ENCODE data around the gene C1QTNF12. TPM values are rescaled to one million over a fixed set of nuclear protein-coding genes. Genes with fewer than 3 reads are reported as not detected.

Gene C1QTNF12
- total RNA-seq, 1 donor: 0.27 TPM

- DNase-seq (ENCODE audit: low read depth in 2 of 3, low spot score in 2 of 3): no peak
Measured at GRCh38 chr1:1215881-1216605, 30.5 kb downstream of the C1QTNF12 start.

GRCh38 chr1:1215080-1215676 is 31.3 kb downstream of the C1QTNF12 start:
- no peak for DNase-seq (ENCODE audit: low read depth in 2 of 3, low spot score in 2 of 3)

GRCh38 chr1:1213345-1214265 is 32.9 kb downstream of the C1QTNF12 start, which contains the start of gene TNFRSF4:
Gene TNFRSF4 (minus strand): TSS chr1:1214153. CDS start chr1:1214127, 26 bp downstream.
- peak in 1 of 3 donors; percentile 57 for DNase-seq (ENCODE audit: low read depth in 2 of 3, low spot score in 2 of 3)

- peak in 2 of 3 donors; percentile 75 to 81 for DNase-seq (ENCODE audit: low read depth in 2 of 3, low spot score in 2 of 3)
Measured at GRCh38 chr1:1212780-1213344, 33.7 kb downstream of the C1QTNF12 start.

GRCh38 chr1:1211541-1212441 is 34.7 kb downstream of the C1QTNF12 start:
- no peak for DNase-seq (ENCODE audit: low read depth in 2 of 3, low spot score in 2 of 3)

- DNase-seq (ENCODE audit: low read depth in 2 of 3, low spot score in 2 of 3): no peak
Measured at GRCh38 chr1:1210726-1211540, 35.6 kb downstream of the C1QTNF12 start.

GRCh38 chr1:1208713-1209433 is 37.6 kb downstream of the C1QTNF12 start:
- DNase-seq (ENCODE audit: low read depth in 2 of 3, low spot score in 2 of 3): peak in 2 of 3 donors; percentile 78 to 89

- DNase-seq (ENCODE audit: low read depth in 2 of 3, low spot score in 2 of 3): no peak
Measured at GRCh38 chr1:1207571-1207892, 39.0 kb downstream of the C1QTNF12 start.

GRCh38 chr1:1206966-1207531 is 39.5 kb downstream of the C1QTNF12 start:
- no peak for DNase-seq (ENCODE audit: low read depth in 2 of 3, low spot score in 2 of 3)

GRCh38 chr1:1206376-1206965 is 40.1 kb downstream of the C1QTNF12 start, which contains the start of gene TNFRSF18:
Gene TNFRSF18 (minus strand): TSS chr1:1206592. CDS start chr1:1206571, 21 bp downstream.
- DNase-seq (ENCODE audit: low read depth in 2 of 3, low spot score in 2 of 3): no peak

GRCh38 chr1:1205769-1206375 is 40.6 kb downstream of the C1QTNF12 start:
- no peak for DNase-seq (ENCODE audit: low read depth in 2 of 3, low spot score in 2 of 3)

- no peak for DNase-seq (ENCODE audit: low read depth in 2 of 3, low spot score in 2 of 3)
Measured at GRCh38 chr1:1204998-1205768, 41.3 kb downstream of the C1QTNF12 start.

GRCh38 chr1:1204425-1204920 is 42.0 kb downstream of the C1QTNF12 start:
- no peak for DNase-seq (ENCODE audit: low read depth in 2 of 3, low spot score in 2 of 3)

- no peak for DNase-seq (ENCODE audit: low read depth in 2 of 3, low spot score in 2 of 3)
Measured at GRCh38 chr1:1203561-1204424, 42.7 kb downstream of the C1QTNF12 start.

GRCh38 chr1:1202831-1203560 is 43.5 kb downstream of the C1QTNF12 start:
- no peak for DNase-seq (ENCODE audit: low read depth in 2 of 3, low spot score in 2 of 3)

All from hematopoietic multipotent progenitor cell (in vitro differentiated cells).